Measurements from ENCODE around the gene USP20.

- TF ChIP-seq CTCF (IDR thresholded peaks at IDR 0.05; ENCODE audit: insufficient read depth, low read length, poor library complexity, severe bottlenecking) (no peak), EZH2phosphoT487 (conservative IDR thresholded peaks at IDR 0.05; ENCODE audit: low read length) (no peak)
These were observed 33.7 kb downstream of the USP20 start for GRCh38 chr9:129868872-129869486.

Measured in SU-DHL-6 (cell line).